Caki2 (cell line): Measurements from ENCODE around the gene SERHL2. TPM values are rescaled to one million over a fixed set of nuclear protein-coding genes. Genes with fewer than 3 reads are reported as not detected.
"Not testable (repeated sequence)": the region's sequence is repeated elsewhere in the genome, so short reads cannot be mapped to it uniquely, and the experiment has no call there.

ENCODE experiments used
- DNase-seq: peaks from one replicate; pipeline ENCODE4 v3.0.0-alpha.2; 2015; ENCODE audit warnings: low read depth
- in situ Hi-C: cut with HindIII; loops from 2 replicates; pipeline ENCODE4 v1.10.0; 2016; ENCODE audit warnings: low sequenced_read_pairs, low pct_unique_long_range_greater_than_20kb, mixed read lengths
- total RNA-seq: library from RNA; depleted of rRNA; stranded (reverse); fragments of >200 nt; shearing (Covaris generic); gene quantifications from 2 replicates; pipeline ENCODE4 v1.2.3, GENCODE V29; 2014; ENCODE audit warnings: low replicate concordance; rRNA removed

Gene SERHL2, protein sequence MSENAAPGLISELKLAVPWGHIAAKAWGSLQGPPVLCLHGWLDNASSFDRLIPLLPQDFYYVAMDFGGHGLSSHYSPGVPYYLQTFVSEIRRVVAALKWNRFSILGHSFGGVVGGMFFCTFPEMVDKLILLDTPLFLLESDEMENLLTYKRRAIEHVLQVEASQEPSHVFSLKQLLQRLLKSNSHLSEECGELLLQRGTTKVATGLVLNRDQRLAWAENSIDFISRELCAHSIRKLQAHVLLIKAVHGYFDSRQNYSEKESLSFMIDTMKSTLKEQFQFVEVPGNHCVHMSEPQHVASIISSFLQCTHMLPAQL
- 2.9 TPM in 1 of 2 replicates, not detected in the other for total RNA-seq

- in situ Hi-C loops, result no loop called here
- peak; percentile 73 for DNase-seq
Measured at GRCh38 chr22:42553475-42554361, at the start of gene SERHL2. Gene SERHL2 (plus strand): TSS chr22:42553956. CDS start chr22:42554021, 65 bp downstream.

GRCh38 chr22:42508327-42508974, 45.3 kb upstream of the SERHL2 start:
- in situ Hi-C loops, DNase-seq: not testable (repeated sequence)

GRCh38 chr22:42508975-42509364, 44.8 kb upstream of the SERHL2 start:
- DNase-seq, in situ Hi-C loops: not testable (repeated sequence)

DNA sequence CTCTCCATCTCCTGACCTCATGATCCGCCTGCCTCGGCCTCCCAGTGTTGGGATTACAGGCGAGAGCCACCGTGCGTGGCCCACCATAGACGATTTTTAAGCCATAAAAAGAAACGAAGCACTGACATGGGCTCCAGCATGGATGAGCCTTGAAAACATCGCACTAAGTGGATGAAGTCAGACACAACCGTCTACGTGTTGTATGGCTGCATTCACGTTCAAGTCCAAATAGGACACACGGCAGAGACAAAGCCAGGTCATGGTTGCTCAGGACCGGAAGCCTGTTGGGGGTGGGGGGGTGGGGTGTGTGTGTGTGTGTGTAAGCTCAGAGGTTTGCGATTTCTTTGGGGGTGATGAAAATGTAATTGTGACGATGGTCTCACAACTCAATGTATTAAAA, 44.2 kb upstream of the SERHL2 start:
- no peak for DNase-seq
- in situ Hi-C loops, result no loop called here

DNA sequence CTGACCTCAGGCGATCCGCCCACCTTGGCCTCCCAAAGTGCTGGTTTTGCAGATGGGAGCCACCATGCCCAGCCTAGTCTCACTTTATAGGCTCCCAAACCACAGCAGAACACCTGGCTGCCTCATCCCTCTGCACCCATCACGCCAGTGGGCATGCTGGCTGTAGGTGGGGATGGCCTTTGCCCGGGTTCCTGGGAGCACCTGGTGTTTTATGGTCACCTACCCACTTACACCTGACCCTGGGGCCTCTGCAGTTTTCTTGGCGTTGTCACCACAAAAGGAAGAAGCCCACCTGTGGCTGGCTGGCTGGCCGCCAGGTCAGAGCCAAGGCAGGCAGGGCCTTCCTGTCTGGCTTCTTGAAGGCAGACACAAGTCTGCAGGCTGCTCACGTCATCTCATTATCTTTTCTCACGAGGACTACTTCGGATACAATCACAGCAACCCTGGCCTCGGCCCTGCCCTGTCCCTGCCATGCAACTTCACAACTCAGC, 42.3 kb upstream of the SERHL2 start:
- no peak for DNase-seq
- in situ Hi-C loops, result no loop called here

- in situ Hi-C loops, result not testable (repeated sequence)
- peak; percentile 49 for DNase-seq
Measured at GRCh38 chr22:42512273-42512990, 41.3 kb upstream of the SERHL2 start.

- in situ Hi-C loops, DNase-seq: not testable (repeated sequence)
Measured at GRCh38 chr22:42514331-42514730, 39.4 kb upstream of the SERHL2 start.

GRCh38 chr22:42515304-42515703, 38.5 kb upstream of the SERHL2 start:
- in situ Hi-C loops, DNase-seq: not testable (repeated sequence)

DNA sequence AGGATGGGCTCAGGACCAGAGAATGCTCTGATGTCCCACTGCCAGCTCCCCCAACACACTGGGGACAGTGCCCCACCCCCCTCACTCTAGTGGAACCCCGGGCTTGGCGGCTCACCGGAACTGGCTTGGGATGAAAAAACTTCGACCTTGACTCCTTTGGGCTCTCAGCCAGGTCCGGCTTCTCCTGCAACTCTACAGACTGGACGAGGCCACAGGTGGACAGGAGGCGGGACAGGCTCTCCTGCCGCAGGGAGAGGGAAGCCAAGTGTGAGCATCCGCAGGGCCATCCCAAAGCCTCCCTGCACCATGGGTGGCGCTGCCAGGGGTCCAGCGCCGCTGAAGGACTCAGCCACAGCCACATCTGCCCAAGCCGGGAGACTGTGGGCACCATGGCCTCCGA, 37.9 kb upstream of the SERHL2 start:
- no peak for DNase-seq
- in situ Hi-C loops, result no loop called here

DNA sequence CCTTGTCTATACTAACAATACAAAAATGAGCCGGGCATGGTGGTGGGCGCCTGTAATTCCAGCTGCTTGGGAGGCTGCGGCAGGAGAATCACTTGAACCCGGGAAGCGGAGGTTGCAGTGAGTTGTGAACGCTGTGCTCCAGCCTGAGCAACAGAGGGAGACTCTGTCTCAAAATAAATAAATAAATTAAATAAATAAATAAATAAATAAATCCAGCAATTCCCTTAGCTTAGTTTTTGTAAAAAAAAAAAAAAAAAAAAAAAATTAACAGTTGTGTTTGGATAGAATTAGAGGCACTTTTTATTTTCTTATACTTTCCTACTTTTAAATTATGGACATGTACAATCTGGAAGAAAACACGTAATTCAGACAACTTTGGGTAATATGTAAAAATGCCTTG, 36.7 kb upstream of the SERHL2 start:
- DNase-seq, in situ Hi-C loops: not testable (repeated sequence)

- DNase-seq, in situ Hi-C loops: not testable (repeated sequence)
Measured at GRCh38 chr22:42518638-42519524, 34.9 kb upstream of the SERHL2 start.

- in situ Hi-C loops, result no loop called here
Measured at GRCh38 chr22:42519525-42520401, 34.0 kb upstream of the SERHL2 start, which contains the start of gene RRP7A. Gene RRP7A (minus strand): TSS chr22:42519796. CDS start chr22:42519786, 10 bp downstream.

GRCh38 chr22:42521228-42521546, 32.6 kb upstream of the SERHL2 start:
- DNase-seq, result no peak
- in situ Hi-C loops, result no loop called here

More at GRCh38 chr22:42519525-42520401, 34.0 kb upstream of the SERHL2 start, which contains the start of gene RRP7A:
- DNase-seq, result peak; percentile 62

DNA sequence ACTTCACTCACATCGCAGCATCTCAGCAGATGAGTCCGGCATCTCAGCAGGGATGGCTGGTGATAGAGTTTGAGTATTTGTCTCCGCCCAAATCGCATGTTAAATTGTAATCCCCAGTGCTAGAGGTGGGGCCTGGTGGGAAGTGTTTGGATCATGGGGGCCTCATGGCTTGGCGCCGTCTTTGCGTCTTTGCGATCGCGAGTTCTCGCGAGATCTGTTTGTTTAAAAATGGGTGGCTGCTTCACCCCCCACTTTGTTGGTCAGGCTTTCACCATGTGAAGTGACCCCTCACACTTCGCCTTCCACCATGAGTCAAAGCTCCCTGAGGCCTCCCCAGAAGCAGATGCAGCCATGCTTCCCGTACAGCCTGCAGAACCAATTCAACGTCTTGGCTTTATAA, 31.2 kb upstream of the SERHL2 start:
- in situ Hi-C loops, result no loop called here
- no peak for DNase-seq

DNA sequence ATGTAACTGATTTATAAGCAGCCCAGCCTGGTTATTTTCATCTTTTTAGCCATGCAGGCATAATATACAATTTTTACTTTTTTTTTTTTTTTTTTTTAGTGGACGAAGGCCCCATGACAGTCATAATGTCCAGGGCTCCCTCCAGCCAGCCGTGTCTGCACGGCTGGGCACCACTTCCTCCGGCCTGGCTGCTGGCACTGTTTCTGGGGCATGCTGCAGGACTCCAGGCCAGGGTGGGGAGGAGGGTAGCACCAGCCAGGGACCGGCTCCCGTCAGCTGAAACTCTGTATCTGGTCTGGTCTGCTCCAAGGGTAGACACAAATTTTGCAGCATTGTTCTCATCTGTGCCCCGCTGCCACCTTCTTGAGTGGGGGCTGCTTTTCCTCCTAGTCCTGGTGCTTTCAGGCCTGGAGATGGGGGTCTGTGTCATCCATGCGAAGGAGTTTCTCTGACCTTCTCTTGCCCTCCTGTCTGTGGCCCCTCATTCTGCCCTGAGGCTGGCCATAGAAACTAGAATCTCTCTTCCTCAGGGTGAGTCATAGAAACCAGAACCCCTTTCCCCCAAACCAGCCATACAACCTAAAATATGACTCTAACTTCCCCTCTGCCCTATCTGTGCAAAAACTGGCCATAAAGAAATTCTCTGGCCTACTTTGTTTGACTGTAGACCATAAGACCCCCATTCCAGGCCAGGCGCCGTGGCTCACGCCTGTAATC, 25.0 kb upstream of the SERHL2 start:
- in situ Hi-C loops, result no loop called here
- no peak for DNase-seq

DNA sequence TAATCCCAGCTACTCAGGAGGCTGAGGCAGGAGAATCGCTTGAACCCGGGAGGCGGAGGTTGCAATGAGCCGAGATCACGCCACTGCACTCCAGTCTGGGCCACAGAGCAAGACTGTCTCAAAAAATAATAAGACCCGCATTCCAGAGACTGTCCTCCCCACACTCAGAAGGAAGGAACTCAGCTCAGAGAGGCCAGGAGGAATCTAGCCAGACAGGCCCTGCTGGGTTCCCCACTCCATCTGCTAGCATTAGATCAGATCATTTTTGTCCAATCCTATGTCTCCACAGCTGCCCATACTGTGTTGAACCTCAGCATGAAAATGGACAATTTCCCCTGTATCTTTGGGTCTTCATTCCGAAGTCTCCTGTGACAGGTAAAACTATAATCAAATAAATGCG, 24.3 kb upstream of the SERHL2 start:
- in situ Hi-C loops, DNase-seq: not testable (repeated sequence)
